Tibial nerve (tissue), 4 donors: ENCODE measurements around the gene RALGAPB.

ENCODE experiments used
- EP300 ChIP-seq, 2 donors: sonication (generic); formaldehyde crosslinking; IDR thresholded peaks; one replicate each; pipeline ENCODE4 v1.6.1; 2017; ENCODE audit warnings: antibody characterized with exemption in 2 of 2, mild to moderate bottlenecking in 1 of 2
- POLR2A ChIP-seq, 2 donors: fragments of 450-650 bp; IDR thresholded peaks; one replicate each; pipeline ENCODE4 v1.6.1; 2017; ENCODE audit warnings: antibody characterized with exemption in 2 of 2, mild to moderate bottlenecking in 2 of 2, moderate library complexity in 2 of 2
- TF ChIP-seq, protein P1 (sequence below), 5 experiments: fragments of 200-600 bp in 3 of 5; fragments of 450-650 bp in 2 of 5; sonication (generic) in 3 of 5; IDR thresholded peaks; one replicate each; pipeline ENCODE4 v1.5.1; 2016 to 2019; ENCODE audit warnings: antibody characterized with exemption in 5 of 5, mild to moderate bottlenecking in 3 of 5, moderate library complexity in 2 of 5

DNA sequence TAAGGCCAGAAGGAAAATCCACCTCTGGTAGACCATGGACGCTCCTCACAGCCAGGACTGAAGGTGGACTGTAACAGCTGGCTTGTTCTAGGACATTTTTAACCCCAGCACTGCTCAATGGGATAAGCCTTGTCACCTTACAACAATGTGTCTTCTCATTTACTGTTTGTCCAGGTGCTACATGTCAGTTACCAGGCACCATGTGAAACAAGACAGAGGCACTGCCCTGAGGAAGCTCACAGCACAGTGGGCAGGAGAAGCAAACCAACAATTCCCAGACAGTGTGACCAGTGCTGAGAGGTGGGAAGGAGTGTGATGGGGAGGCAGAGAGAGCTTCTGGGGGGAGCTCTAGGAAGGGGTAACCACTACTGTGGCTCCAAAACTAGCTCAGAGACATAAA, 48.2 kb upstream of the RALGAPB start:
- TF ChIP-seq POLR2A (IDR thresholded peaks at IDR 0.05), result no peak
- TF ChIP-seq, protein P1, sequence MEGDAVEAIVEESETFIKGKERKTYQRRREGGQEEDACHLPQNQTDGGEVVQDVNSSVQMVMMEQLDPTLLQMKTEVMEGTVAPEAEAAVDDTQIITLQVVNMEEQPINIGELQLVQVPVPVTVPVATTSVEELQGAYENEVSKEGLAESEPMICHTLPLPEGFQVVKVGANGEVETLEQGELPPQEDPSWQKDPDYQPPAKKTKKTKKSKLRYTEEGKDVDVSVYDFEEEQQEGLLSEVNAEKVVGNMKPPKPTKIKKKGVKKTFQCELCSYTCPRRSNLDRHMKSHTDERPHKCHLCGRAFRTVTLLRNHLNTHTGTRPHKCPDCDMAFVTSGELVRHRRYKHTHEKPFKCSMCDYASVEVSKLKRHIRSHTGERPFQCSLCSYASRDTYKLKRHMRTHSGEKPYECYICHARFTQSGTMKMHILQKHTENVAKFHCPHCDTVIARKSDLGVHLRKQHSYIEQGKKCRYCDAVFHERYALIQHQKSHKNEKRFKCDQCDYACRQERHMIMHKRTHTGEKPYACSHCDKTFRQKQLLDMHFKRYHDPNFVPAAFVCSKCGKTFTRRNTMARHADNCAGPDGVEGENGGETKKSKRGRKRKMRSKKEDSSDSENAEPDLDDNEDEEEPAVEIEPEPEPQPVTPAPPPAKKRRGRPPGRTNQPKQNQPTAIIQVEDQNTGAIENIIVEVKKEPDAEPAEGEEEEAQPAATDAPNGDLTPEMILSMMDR (IDR thresholded peaks at IDR 0.05), result no peak
- TF ChIP-seq EP300 (IDR thresholded peaks at IDR 0.05), result no peak
